RWPE1 (cell line): Measurements from ENCODE around the gene SIPA1.

Experiments used
- CTCF ChIA-PET: fragments of 350-600 bp; sonication (Branson Sonifier 250); formaldehyde crosslinking; extraction: SDS; loops from one replicate; lab custom pipeline; 2021; lab: Yijun Ruan, JAX
- POLR2A ChIA-PET: fragments of 400-600 bp; formaldehyde crosslinking; extraction: SDS; loops from one replicate; lab custom pipeline; 2020; ENCODE audit warnings: antibody characterized with exemption; ENCODE audit not compliant: low non-redundant PET; lab: Yijun Ruan, JAX
- DNase-seq: peaks from one replicate; pipeline ENCODE4 v3.0.0; 2012; ENCODE audit warnings: low spot score
- H3K27ac ChIP-seq: fragments of 450-650 bp; 2 replicates; pipeline ENCODE4 v1.5.1; 2017
- TF ChIP-seq, protein P1 (sequence below): fragments of 450-650 bp; conservative IDR thresholded peaks from 2 replicates; pipeline ENCODE4 v1.5.1; 2017; ENCODE audit warnings: low read depth, mild to moderate bottlenecking

Gene SIPA1

DNA sequence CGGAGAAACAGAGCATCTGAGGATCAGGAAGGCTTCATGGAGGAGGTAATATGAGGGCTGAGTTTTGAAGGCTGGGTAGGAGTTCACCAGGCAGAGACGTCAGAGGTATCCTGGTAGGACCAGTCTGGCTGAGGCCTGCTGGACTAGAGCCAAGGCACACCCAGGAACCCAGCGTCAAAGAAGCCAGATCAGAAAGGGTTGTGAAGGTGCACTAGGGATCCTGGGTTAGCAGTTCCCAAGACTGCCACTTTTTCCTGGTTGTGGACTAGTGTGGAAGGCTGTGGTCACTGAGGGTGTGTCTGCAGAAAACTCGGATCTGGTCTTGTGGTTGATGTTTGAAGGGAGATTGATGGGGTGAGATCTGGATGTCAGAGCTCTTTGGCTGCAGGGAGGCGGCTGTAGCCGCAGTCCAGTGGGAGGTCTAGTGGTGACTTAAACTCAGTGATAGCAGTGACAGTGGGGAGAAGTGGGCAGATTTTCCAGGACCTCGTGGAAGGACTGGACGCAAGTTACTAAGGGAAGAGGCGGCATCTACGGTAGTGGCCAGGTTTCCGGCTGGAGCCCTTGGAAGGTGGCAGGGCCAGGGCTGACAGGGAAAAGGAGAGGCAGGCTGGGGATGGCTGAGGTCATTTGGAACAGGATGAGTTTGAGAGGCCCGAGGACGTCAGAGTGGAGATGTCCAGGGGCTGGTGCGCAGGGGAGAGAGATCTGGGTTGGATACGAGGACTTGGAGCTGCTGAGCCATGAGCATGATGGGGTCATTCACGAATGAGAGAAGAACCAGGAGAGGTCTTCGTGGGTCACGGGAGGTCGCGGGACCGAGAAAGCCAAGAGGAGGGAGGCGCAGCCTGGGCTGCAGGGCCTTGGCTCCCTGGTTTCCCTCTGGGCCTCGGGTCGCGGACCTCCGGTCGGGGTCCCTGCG is 13.9 kb downstream of the SIPA1 start:
- peak; percentile 65 for DNase-seq
- H3K27ac ChIP-seq: peak overlapping the region; percentile 95
- TF ChIP-seq, protein P1, sequence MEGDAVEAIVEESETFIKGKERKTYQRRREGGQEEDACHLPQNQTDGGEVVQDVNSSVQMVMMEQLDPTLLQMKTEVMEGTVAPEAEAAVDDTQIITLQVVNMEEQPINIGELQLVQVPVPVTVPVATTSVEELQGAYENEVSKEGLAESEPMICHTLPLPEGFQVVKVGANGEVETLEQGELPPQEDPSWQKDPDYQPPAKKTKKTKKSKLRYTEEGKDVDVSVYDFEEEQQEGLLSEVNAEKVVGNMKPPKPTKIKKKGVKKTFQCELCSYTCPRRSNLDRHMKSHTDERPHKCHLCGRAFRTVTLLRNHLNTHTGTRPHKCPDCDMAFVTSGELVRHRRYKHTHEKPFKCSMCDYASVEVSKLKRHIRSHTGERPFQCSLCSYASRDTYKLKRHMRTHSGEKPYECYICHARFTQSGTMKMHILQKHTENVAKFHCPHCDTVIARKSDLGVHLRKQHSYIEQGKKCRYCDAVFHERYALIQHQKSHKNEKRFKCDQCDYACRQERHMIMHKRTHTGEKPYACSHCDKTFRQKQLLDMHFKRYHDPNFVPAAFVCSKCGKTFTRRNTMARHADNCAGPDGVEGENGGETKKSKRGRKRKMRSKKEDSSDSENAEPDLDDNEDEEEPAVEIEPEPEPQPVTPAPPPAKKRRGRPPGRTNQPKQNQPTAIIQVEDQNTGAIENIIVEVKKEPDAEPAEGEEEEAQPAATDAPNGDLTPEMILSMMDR: no peak
- ChIA-PET POLR2A (interaction anchor here (2.2 kb wide), 1 partner anchor 11 kb away, joined by 6 read pairs; the partner anchor contains the start of gene RELA), CTCF (no interaction called here)

DNA sequence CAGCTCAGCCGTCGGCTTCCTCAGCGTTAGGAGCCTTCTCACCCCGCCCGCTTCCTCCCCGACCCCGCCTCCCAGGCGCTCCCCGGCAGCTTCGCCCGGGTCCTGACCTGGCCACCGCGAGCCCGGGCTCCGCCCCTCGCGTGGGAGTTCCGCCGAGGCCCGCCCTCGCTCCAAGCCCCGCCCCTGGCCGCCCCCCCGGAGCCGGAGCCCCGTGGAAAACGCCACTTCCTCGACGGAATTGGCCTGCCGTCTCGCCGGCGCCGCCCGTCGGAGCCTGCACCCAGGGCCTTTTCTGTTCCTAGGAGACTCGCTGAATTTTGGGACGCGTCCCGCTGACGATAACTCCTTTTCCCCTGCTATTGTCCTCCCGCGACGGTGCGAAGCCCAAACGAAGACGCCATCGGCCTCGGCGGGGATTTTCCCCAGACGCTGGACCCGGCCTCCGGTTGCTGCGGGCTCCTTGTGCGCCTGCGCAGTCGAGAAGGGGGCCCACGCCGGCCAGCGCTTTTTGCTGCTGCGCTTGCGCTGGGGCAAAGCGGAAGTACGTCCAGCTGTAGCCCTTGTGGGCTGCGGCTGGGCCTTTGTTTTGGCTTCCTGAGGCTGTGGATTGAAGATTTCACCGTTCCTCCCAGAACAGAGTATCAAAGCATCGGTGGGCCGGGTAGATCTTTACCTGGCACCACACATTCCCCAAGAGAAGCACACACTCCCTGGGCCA is 14.8 kb downstream of the SIPA1 start:
- peak; percentile 94 for DNase-seq
- TF ChIP-seq, protein P1: no peak
- POLR2A ChIA-PET: interaction anchor here (0.9 to 2.2 kb wide), 2 partner anchors 10 to 14 kb away, joined by 3 to 6 read pairs; partner anchors contain the start of gene RELA
- H3K27ac ChIP-seq: peak overlapping the region; percentile 95
- CTCF ChIA-PET: no interaction called here

DNA sequence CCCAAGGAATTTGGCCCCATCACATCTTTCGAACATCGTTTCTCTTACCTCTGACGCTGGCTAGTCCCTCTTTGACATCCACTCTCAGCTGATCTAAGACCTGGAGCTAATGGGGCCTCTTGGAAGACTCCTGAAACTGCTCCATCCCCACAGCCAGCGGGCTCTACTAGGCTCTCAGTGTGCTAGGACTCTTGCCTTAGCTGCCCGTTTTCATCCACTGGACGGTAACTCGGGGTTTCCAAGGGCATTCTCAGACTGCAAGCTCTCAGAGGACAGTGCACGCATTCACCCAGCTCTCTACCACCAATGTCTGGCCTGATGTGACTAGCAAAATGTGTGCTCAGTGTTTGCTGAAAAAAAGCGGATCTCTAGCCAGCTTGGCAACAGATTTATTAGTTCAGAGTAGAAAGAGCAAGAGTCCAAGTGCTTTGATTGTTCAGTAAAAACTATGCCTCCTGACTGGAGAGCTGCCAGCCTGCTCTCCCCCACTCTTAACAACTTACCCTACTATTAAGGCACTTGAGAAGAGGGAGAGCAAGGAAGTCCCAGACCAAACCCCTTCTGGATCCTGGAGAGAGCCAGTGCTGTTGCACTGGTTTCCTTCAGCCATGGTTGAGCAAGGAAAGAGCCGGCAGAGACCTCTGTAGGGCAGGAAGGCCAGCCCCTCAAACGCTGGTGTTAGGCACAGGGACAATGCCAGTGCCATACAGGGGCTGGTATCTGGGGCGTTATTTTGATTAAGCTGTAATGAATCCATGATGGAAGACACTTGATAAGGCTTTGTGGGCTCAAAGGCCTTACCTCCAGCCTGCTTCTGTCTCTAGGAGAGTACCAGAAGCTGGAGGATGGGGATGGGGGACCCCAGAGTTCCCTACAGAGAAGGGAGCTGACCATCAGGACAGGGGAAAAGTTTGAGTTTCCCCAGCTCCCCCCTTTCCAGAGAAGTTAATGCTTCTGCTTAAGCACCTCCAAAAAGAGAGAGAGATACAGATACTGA is 15.6 kb downstream of the SIPA1 start:
- TF ChIP-seq, protein P1: no peak
- CTCF ChIA-PET: interaction anchor here (0.6 to 0.7 kb wide), 2 partner anchors 11 to 15 kb away, joined by 3 read pairs; no protein-coding TSS in a partner anchor
- POLR2A ChIA-PET: interaction anchor here (0.5 to 2.2 kb wide), 3 partner anchors 9 to 198 kb away, joined by 3 to 6 read pairs (median 3); partner anchors contain the start of gene RELA
- peak overlapping the region; percentile 95 for H3K27ac ChIP-seq
- DNase-seq: no peak

DNA sequence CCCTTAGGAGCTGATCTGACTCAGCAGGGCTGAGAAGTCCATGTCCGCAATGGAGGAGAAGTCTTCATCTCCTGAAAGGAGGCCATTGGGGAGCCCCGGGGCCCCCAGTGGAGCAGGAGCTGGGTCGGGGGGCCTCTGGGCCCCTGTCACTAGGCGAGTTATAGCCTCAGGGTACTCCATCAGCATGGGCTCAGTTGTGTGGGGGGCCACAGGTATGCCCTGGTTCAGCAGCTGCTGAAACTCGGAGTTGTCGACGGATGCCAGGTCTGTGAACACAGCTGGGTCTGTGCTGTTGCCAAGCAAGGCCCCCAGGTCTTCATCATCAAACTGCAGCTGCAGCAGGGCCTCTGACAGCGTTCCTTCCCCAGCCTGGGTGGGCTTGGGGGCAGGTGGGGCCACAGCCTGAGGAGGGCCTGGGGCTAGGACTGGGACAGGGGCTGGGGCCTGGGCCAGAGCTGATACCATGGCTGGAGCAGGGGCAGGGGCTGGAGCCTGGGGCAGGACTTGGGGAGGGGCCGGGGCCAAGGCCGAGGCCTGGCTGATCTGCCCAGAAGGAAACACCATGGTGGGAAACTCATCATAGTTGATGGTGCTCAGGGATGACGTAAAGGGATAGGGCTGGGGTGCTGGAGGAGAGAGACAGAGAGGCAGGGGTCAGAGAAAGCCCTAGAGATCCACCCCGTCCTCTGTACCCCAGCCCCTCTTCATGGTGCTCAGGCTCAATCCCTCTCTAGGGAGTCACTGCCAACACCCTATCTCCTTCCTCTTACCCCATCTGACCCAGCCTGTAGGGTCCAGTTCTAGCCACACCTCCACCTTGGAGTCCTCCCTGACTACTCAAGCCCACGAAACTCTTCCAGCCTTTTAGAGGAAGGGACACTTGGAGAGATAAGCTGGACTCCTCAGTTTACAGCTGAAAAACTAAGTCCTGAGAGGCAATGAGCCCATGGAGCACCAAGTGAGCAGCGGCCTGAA is 16.8 kb downstream of the SIPA1 start:
- H3K27ac ChIP-seq: peak overlapping the region; percentile 95
- TF ChIP-seq, protein P1: no peak
- ChIA-PET POLR2A (no interaction called here), CTCF (interaction anchor here (0.6 to 1.0 kb wide), 2 partner anchors 16 kb away, joined by 3 to 5 read pairs; partner anchors contain the start of gene SIPA1)
- no peak for DNase-seq

DNA sequence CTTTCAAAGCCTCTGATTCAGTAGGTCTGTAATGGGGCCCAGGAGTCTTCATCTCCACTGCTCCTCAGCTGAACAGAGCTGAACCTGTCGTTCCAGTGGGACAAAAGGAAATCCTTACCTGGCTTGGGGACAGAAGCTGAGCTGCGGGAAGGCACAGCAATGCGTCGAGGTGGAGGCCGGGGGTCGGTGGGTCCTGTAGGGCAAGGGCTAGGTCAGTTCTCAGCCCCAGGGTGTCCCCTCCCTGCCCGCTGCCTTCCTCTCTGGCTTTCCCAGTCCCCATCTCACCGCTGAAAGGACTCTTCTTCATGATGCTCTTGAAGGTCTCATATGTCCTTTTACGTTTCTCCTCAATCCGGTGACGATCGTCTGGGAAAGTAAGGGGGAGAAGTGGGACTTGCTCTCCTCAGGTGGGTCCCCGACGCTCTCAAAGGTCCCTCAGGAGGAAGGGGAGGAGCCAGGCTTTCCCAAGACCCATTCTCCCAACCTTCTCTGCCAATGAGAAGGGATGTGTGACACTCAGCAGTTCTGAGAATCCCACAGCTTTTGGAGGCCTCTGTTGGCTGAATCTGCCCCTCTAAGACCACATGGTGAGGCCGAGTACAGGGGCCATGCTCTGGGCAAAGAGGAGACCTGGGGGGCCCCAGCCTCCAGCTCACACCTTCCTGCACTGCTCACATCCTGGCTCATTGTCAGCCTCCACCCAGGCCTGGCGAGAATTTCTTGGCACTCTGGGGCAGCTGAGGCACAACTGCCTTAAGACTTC is 17.9 kb downstream of the SIPA1 start:
- TF ChIP-seq, protein P1: no peak
- DNase-seq: no peak
- ChIA-PET POLR2A (no interaction called here), CTCF (interaction anchor here (1.0 kb wide), 1 partner anchor 17 kb away, joined by 5 read pairs; the partner anchor contains the start of gene SIPA1)
- H3K27ac ChIP-seq: peak overlapping the region; percentile 95
